Mucosa of stomach (tissue), 1 donor: ENCODE results near the gene CASR.

Experiments
- H3K27me3 ChIP-seq: one replicate; pipeline ENCODE4 v1.7.0; 2013; ENCODE audit warnings: mild to moderate bottlenecking, low read length; ENCODE audit not compliant: control insufficient read depth, insufficient read depth
- H3K36me3 ChIP-seq: one replicate; pipeline ENCODE4 v1.7.0; 2013; ENCODE audit warnings: low read length; ENCODE audit not compliant: control insufficient read depth, insufficient read depth
- H3K4me1 ChIP-seq: one replicate; pipeline ENCODE4 v1.7.0; 2013; ENCODE audit warnings: mild to moderate bottlenecking, low read length; ENCODE audit not compliant: control insufficient read depth, insufficient read depth
- H3K4me3 ChIP-seq: one replicate; pipeline ENCODE4 v1.7.0; 2013; ENCODE audit warnings: low read length
- H3K9ac ChIP-seq: one replicate; pipeline ENCODE4 v1.7.0; 2013; ENCODE audit warnings: mild to moderate bottlenecking, low read length, moderate library complexity
- H3K9me3 ChIP-seq: one replicate; pipeline ENCODE4 v1.7.0; 2013; ENCODE audit warnings: mild to moderate bottlenecking, low read length, moderate library complexity; ENCODE audit not compliant: control insufficient read depth
- donor health status: Pancreatic carcinoma.

The CASR gene

GRCh38 chr3:122246199-122246598 lies 62.7 kb downstream of the CASR start:
- H3K9ac ChIP-seq = no peak overlapping the region
- no peaks in the 10 kb centered on the region for H3K9me3 ChIP-seq
- H3K4me1 ChIP-seq = no peaks in the 10 kb centered on the region
- no peaks in the 10 kb centered on the region for H3K36me3 ChIP-seq
- H3K4me3 ChIP-seq = no peak overlapping the region
- no peaks in the 10 kb centered on the region for H3K27me3 ChIP-seq

- H3K9ac ChIP-seq = no peak overlapping the region
- no peak overlapping the region for H3K4me3 ChIP-seq
- no peaks in the 10 kb centered on the region for H3K9me3 ChIP-seq
- H3K27me3 ChIP-seq = no peaks in the 10 kb centered on the region
- no peaks in the 10 kb centered on the region for H3K4me1 ChIP-seq
- H3K36me3 ChIP-seq = no peaks in the 10 kb centered on the region
Measured at GRCh38 chr3:122247087-122247824, 63.8 kb downstream of the CASR start.

- Histone ChIP-seq H3K4me1 (no peaks in the 10 kb centered on the region), H3K9me3 (no peaks in the 10 kb centered on the region), H3K27me3 (no peaks in the 10 kb centered on the region), H3K9ac (no peak overlapping the region), H3K4me3 (no peak overlapping the region), H3K36me3 (no peaks in the 10 kb centered on the region)
Measured at GRCh38 chr3:122247825-122248185, 64.3 kb downstream of the CASR start.

- no peaks in the 10 kb centered on the region for H3K27me3 ChIP-seq
- no peaks in the 10 kb centered on the region for H3K4me1 ChIP-seq
- no peaks in the 10 kb centered on the region for H3K9me3 ChIP-seq
- H3K4me3 ChIP-seq = no peak overlapping the region
- no peak overlapping the region for H3K9ac ChIP-seq
- no peaks in the 10 kb centered on the region for H3K36me3 ChIP-seq
Measured at GRCh38 chr3:122251428-122251827, 68.0 kb downstream of the CASR start.

- no peaks in the 10 kb centered on the region for H3K4me1 ChIP-seq
- H3K4me3 ChIP-seq = no peak overlapping the region
- no peaks in the 10 kb centered on the region for H3K27me3 ChIP-seq
- no peaks in the 10 kb centered on the region for H3K9me3 ChIP-seq
- no peak overlapping the region for H3K9ac ChIP-seq
- no peaks in the 10 kb centered on the region for H3K36me3 ChIP-seq
Measured at GRCh38 chr3:122253581-122253980, 70.1 kb downstream of the CASR start.

- Histone ChIP-seq H3K4me1 (no peaks in the 10 kb centered on the region), H3K4me3 (no peak overlapping the region), H3K9me3 (no peaks in the 10 kb centered on the region), H3K9ac (no peak overlapping the region), H3K27me3 (no peaks in the 10 kb centered on the region), H3K36me3 (no peaks in the 10 kb centered on the region)
Measured at GRCh38 chr3:122255757-122256439, 72.4 kb downstream of the CASR start.

GRCh38 chr3:122257644-122258364 lies 74.3 kb downstream of the CASR start:
- Histone ChIP-seq H3K9ac (no peak overlapping the region), H3K4me3 (no peak overlapping the region), H3K9me3 (no peaks in the 10 kb centered on the region), H3K27me3 (peaks cover under 1% of the 10 kb centered on the region), H3K36me3 (no peaks in the 10 kb centered on the region), H3K4me1 (no peaks in the 10 kb centered on the region)

- Histone ChIP-seq H3K4me3 (no peak overlapping the region), H3K4me1 (no peaks in the 10 kb centered on the region), H3K27me3 (peaks cover 7% of the 10 kb centered on the region), H3K9me3 (no peaks in the 10 kb centered on the region), H3K9ac (no peak overlapping the region), H3K36me3 (no peaks in the 10 kb centered on the region)
Measured at GRCh38 chr3:122258757-122259371, 75.4 kb downstream of the CASR start.

GRCh38 chr3:122260206-122260605 lies 76.7 kb downstream of the CASR start:
- Histone ChIP-seq H3K9me3 (no peaks in the 10 kb centered on the region), H3K4me3 (no peak overlapping the region), H3K27me3 (peaks cover 7% of the 10 kb centered on the region), H3K4me1 (no peaks in the 10 kb centered on the region), H3K36me3 (no peaks in the 10 kb centered on the region), H3K9ac (no peak overlapping the region)

- Histone ChIP-seq H3K9me3 (no peaks in the 10 kb centered on the region), H3K27me3 (peaks cover 7% of the 10 kb centered on the region), H3K9ac (no peak overlapping the region), H3K4me3 (no peak overlapping the region), H3K36me3 (no peaks in the 10 kb centered on the region), H3K4me1 (no peaks in the 10 kb centered on the region)
Measured at GRCh38 chr3:122263058-122263457, 79.6 kb downstream of the CASR start.

- no peak overlapping the region for H3K4me3 ChIP-seq
- H3K36me3 ChIP-seq = no peaks in the 10 kb centered on the region
- H3K4me1 ChIP-seq = no peaks in the 10 kb centered on the region
- H3K9ac ChIP-seq = no peak overlapping the region
- no peaks in the 10 kb centered on the region for H3K9me3 ChIP-seq
- peaks cover 7% of the 10 kb centered on the region for H3K27me3 ChIP-seq
Measured at GRCh38 chr3:122263974-122264588, 80.6 kb downstream of the CASR start.
